ENCODE measurements around the gene EOLA1.
A peak's percentile ranks its signal among the peaks of the same experiment; 100 is the strongest.

EOLA1 gene

GRCh38 chrX:149505671-149506070, 35.1 kb upstream of the EOLA1 start (continued):
- TF ChIP-seq ZNF776 (tag by site-specific recombination; IDR thresholded peaks at IDR 0.05; ENCODE audit: borderline replicate concordance) (no peak), ZNF175 (tag by site-specific recombination; IDR thresholded peaks at IDR 0.05) (no peak), ZNF544 (tag by site-specific recombination; IDR thresholded peaks at IDR 0.05) (no peak)

GRCh38 chrX:149506349-149506748, 34.5 kb upstream of the EOLA1 start:
- TF ChIP-seq ZNF548 (tag by site-specific recombination; IDR thresholded peaks at IDR 0.05) = no peak
- no peak for TF ChIP-seq SETDB1 (IDR thresholded peaks at IDR 0.05; ENCODE audit: insufficient read length, low read length)
- no peak for TF ChIP-seq RBAK (tag by site-specific recombination; IDR thresholded peaks at IDR 0.05)
- TF ChIP-seq HOXD13 (CRISPR knock-in tag; IDR thresholded peaks at IDR 0.05; ENCODE audit: borderline replicate concordance) = no peak
- no peak for TF ChIP-seq ZNF114 (tag by site-specific recombination; IDR thresholded peaks at IDR 0.05)
- TF ChIP-seq ZFP3 (tag by site-specific recombination; IDR thresholded peaks at IDR 0.05; ENCODE audit: low read depth) = no peak
- no peak for TF ChIP-seq ZBTB26 (tag by site-specific recombination; optimal IDR thresholded peaks at IDR 0.05)
- TF ChIP-seq ZNF768 (tag by site-specific recombination; IDR thresholded peaks at IDR 0.05) = no peak
- no peak overlapping the region for H3K4me3 ChIP-seq (ENCODE audit: low read depth, low read length)
- H3K4me1 ChIP-seq (ENCODE audit: control insufficient read depth, insufficient read depth, low read length) = peaks cover 2% of the 10 kb centered on the region; the same call in 1 of the 2 replicates
- no peak overlapping the region for H3K27ac ChIP-seq (ENCODE audit: extremely low read depth, low read depth, low read length)
- ChIA-PET CTCF (no interaction called here), POLR2A (interaction anchor here (1.8 kb wide), 1 partner anchor 64 kb away, joined by 5 read pairs; no protein-coding TSS in a partner anchor)
- H3K9me3 ChIP-seq (ENCODE audit: control insufficient read depth, insufficient read depth, low read depth, low read length) = no peaks in the 10 kb centered on the region
- H3K36me3 ChIP-seq (ENCODE audit: control insufficient read depth in 2 of 2, insufficient read depth in 1 of 2, low read length in 2 of 2) = peaks cover 0 to 18% of the 10 kb centered on the region in 2 experiments; a peak in 1 of 3 replicates

- no peak overlapping the region for H3K27ac ChIP-seq (ENCODE audit: extremely low read depth, low read depth, low read length)
- H3K4me1 ChIP-seq (ENCODE audit: control insufficient read depth, insufficient read depth, low read length) = peaks cover 2% of the 10 kb centered on the region; the same call in 1 of the 2 replicates
- no peaks in the 10 kb centered on the region for H3K36me3 ChIP-seq (ENCODE audit: control insufficient read depth in 2 of 2, insufficient read depth in 1 of 2, low read length in 2 of 2)
- H3K9me3 ChIP-seq (ENCODE audit: control insufficient read depth, insufficient read depth, low read depth, low read length) = no peaks in the 10 kb centered on the region
- ChIA-PET CTCF (interaction anchor here (0.7 kb wide), 1 partner anchor 430 kb away, joined by 3 read pairs; no protein-coding TSS in a partner anchor), POLR2A (no interaction called here)
- TF ChIP-seq SCRT2 (tag by site-specific recombination; IDR thresholded peaks at IDR 0.05) (peak; percentile 82), ZNF513 (tag by site-specific recombination; IDR thresholded peaks at IDR 0.05) (no peak), SCRT1 (tag by site-specific recombination; IDR thresholded peaks at IDR 0.05; ENCODE audit: borderline replicate concordance) (peak; percentile 89)
- H3K4me3 ChIP-seq (ENCODE audit: low read depth, low read length) = no peak overlapping the region
These were observed 32.3 kb upstream of the EOLA1 start for GRCh38 chrX:149508467-149508866.

GRCh38 chrX:149510386-149510785, 30.4 kb upstream of the EOLA1 start:
- H3K27ac ChIP-seq (ENCODE audit: extremely low read depth, low read depth, low read length) = no peak overlapping the region
- peaks cover under 1% of the 10 kb centered on the region; the same call in 1 of the 2 replicates for H3K4me1 ChIP-seq (ENCODE audit: control insufficient read depth, insufficient read depth, low read length)
- POLR2A ChIA-PET = no interaction called here

More at GRCh38 chrX:149510386-149510785, 30.4 kb upstream of the EOLA1 start:
- H3K9me3 ChIP-seq (ENCODE audit: control insufficient read depth, insufficient read depth, low read depth, low read length) = no peaks in the 10 kb centered on the region
- H3K4me3 ChIP-seq (ENCODE audit: low read depth, low read length) = no peak overlapping the region
- CTCF ChIA-PET = interaction anchor here (1.2 kb wide), 1 partner anchor 19 kb away, joined by 4 read pairs; no protein-coding TSS in a partner anchor
- H3K36me3 ChIP-seq (ENCODE audit: control insufficient read depth in 2 of 2, insufficient read depth in 1 of 2, low read length in 2 of 2) = no peaks in the 10 kb centered on the region
- no peak for TF ChIP-seq ZNF558 (tag by site-specific recombination; IDR thresholded peaks at IDR 0.05)
- no peak for TF ChIP-seq ZNF488 (tag by site-specific recombination; IDR thresholded peaks at IDR 0.05)
- no peak for TF ChIP-seq ZNF23 (tag by site-specific recombination; IDR thresholded peaks at IDR 0.05; ENCODE audit: borderline replicate concordance)
- no peak for TF ChIP-seq IKZF3 (tag by site-specific recombination; IDR thresholded peaks at IDR 0.05)
- no peak for TF ChIP-seq ZNF366 (tag by site-specific recombination; conservative IDR thresholded peaks at IDR 0.05)

Data from HEK293 (cell line).